IPS-15b (cell line): ENCODE measurements around the gene ELMO1.

Source experiments
- H3K27me3 ChIP-seq: one replicate; pipeline ENCODE4 v1.6.1; 2013; ENCODE audit warnings: low read length; ENCODE audit not compliant: control insufficient read depth, insufficient read depth
- H3K36me3 ChIP-seq: one replicate; pipeline ENCODE4 v1.6.1; 2013; ENCODE audit warnings: low read length; ENCODE audit not compliant: control insufficient read depth, insufficient read depth
- H3K4me1 ChIP-seq: one replicate; pipeline ENCODE4 v1.6.1; 2013; ENCODE audit warnings: mild to moderate bottlenecking, low read length; ENCODE audit not compliant: control insufficient read depth, insufficient read depth
- H3K4me3 ChIP-seq: one replicate; pipeline ENCODE4 v1.5.1; 2013; ENCODE audit warnings: low read depth, low read length
- H3K9ac ChIP-seq: one replicate; pipeline ENCODE4 v1.6.1; 2013; ENCODE audit warnings: low read depth, mild to moderate bottlenecking, low read length
- H3K9me3 ChIP-seq: one replicate; pipeline ENCODE4 v1.6.1; 2013; ENCODE audit warnings: mild to moderate bottlenecking, low read length; ENCODE audit not compliant: control insufficient read depth, insufficient read depth

ELMO1 gene

GRCh38 chr7:37327288-37327687 lies 121.4 kb downstream of the ELMO1 start:
- no peak overlapping the region for H3K9ac ChIP-seq
- no peaks in the 10 kb centered on the region for H3K9me3 ChIP-seq
- H3K36me3 ChIP-seq = no peaks in the 10 kb centered on the region
- no peaks in the 10 kb centered on the region for H3K27me3 ChIP-seq
- H3K4me1 ChIP-seq = no peaks in the 10 kb centered on the region
- H3K4me3 ChIP-seq = no peak overlapping the region

GRCh38 chr7:37323966-37324365 lies 124.7 kb downstream of the ELMO1 start:
- no peak overlapping the region for H3K4me3 ChIP-seq
- H3K27me3 ChIP-seq = no peaks in the 10 kb centered on the region
- no peaks in the 10 kb centered on the region for H3K36me3 ChIP-seq
- H3K9me3 ChIP-seq = no peaks in the 10 kb centered on the region
- no peak overlapping the region for H3K9ac ChIP-seq
- H3K4me1 ChIP-seq = no peaks in the 10 kb centered on the region

GRCh38 chr7:37322831-37323230 lies 125.8 kb downstream of the ELMO1 start:
- H3K4me3 ChIP-seq = no peak overlapping the region
- no peaks in the 10 kb centered on the region for H3K9me3 ChIP-seq
- H3K9ac ChIP-seq = no peak overlapping the region
- no peaks in the 10 kb centered on the region for H3K27me3 ChIP-seq
- H3K36me3 ChIP-seq = no peaks in the 10 kb centered on the region
- H3K4me1 ChIP-seq = no peaks in the 10 kb centered on the region

- Histone ChIP-seq H3K4me3 (no peak overlapping the region), H3K36me3 (no peaks in the 10 kb centered on the region), H3K9me3 (no peaks in the 10 kb centered on the region), H3K9ac (no peak overlapping the region), H3K4me1 (no peaks in the 10 kb centered on the region), H3K27me3 (no peaks in the 10 kb centered on the region)
These were observed 127.7 kb downstream of the ELMO1 start for GRCh38 chr7:37320848-37321468.

GRCh38 chr7:37320140-37320847 lies 128.4 kb downstream of the ELMO1 start:
- Histone ChIP-seq H3K4me3 (no peak overlapping the region), H3K4me1 (no peaks in the 10 kb centered on the region), H3K9ac (no peak overlapping the region), H3K36me3 (no peaks in the 10 kb centered on the region), H3K27me3 (no peaks in the 10 kb centered on the region), H3K9me3 (no peaks in the 10 kb centered on the region)

GRCh38 chr7:37318541-37318940 lies 130.1 kb downstream of the ELMO1 start:
- H3K4me3 ChIP-seq = no peak overlapping the region
- H3K9ac ChIP-seq = no peak overlapping the region
- no peaks in the 10 kb centered on the region for H3K27me3 ChIP-seq
- no peaks in the 10 kb centered on the region for H3K4me1 ChIP-seq
- H3K36me3 ChIP-seq = no peaks in the 10 kb centered on the region
- no peaks in the 10 kb centered on the region for H3K9me3 ChIP-seq

GRCh38 chr7:37315772-37316715 lies 132.6 kb downstream of the ELMO1 start:
- Histone ChIP-seq H3K9me3 (no peaks in the 10 kb centered on the region), H3K4me3 (no peak overlapping the region), H3K9ac (no peak overlapping the region), H3K27me3 (no peaks in the 10 kb centered on the region), H3K36me3 (no peaks in the 10 kb centered on the region), H3K4me1 (no peaks in the 10 kb centered on the region)

- Histone ChIP-seq H3K36me3 (no peaks in the 10 kb centered on the region), H3K9me3 (no peaks in the 10 kb centered on the region), H3K4me1 (peaks cover 2% of the 10 kb centered on the region), H3K4me3 (no peak overlapping the region), H3K27me3 (no peaks in the 10 kb centered on the region), H3K9ac (no peak overlapping the region)
These were observed 136.1 kb downstream of the ELMO1 start for GRCh38 chr7:37312608-37313007.

- H3K9me3 ChIP-seq = no peaks in the 10 kb centered on the region
- no peak overlapping the region for H3K4me3 ChIP-seq
- no peak overlapping the region for H3K9ac ChIP-seq
- peaks cover 2% of the 10 kb centered on the region for H3K4me1 ChIP-seq
- H3K27me3 ChIP-seq = no peaks in the 10 kb centered on the region
- H3K36me3 ChIP-seq = no peaks in the 10 kb centered on the region
These were observed 137.3 kb downstream of the ELMO1 start for GRCh38 chr7:37311355-37311754.

- Histone ChIP-seq H3K36me3 (no peaks in the 10 kb centered on the region), H3K9ac (no peak overlapping the region), H3K27me3 (no peaks in the 10 kb centered on the region), H3K9me3 (no peaks in the 10 kb centered on the region), H3K4me3 (no peak overlapping the region), H3K4me1 (peaks cover 2% of the 10 kb centered on the region)
These were observed 138.2 kb downstream of the ELMO1 start for GRCh38 chr7:37310327-37311080.

- Histone ChIP-seq H3K4me3 (no peak overlapping the region), H3K4me1 (peaks cover 2% of the 10 kb centered on the region), H3K36me3 (no peaks in the 10 kb centered on the region), H3K9me3 (no peaks in the 10 kb centered on the region), H3K9ac (no peak overlapping the region), H3K27me3 (no peaks in the 10 kb centered on the region)
These were observed 139.2 kb downstream of the ELMO1 start for GRCh38 chr7:37309493-37309892.
